ENCODE data around the gene CIAO2B.

GRCh38 chr16:66904846-66905632 lies 29.2 kb downstream of the CIAO2B start:
- TF ChIP-seq EZH2 (IDR thresholded peaks at IDR 0.05; ENCODE audit: low read depth, unreplicated experiment) (no peak), REST (IDR thresholded peaks at IDR 0.05; ENCODE audit: unreplicated experiment) (no peak), STAT1 (IDR thresholded peaks at IDR 0.05; ENCODE audit: unreplicated experiment) (no peak), CTCF (conservative IDR thresholded peaks at IDR 0.05; ENCODE audit: low read depth in 2 of 2) (no peak), POLR2AphosphoS5 (IDR thresholded peaks at IDR 0.05; ENCODE audit: low read depth) (no peak), EZH2phosphoT487 (IDR thresholded peaks at IDR 0.05; ENCODE audit: unreplicated experiment) (no peak), NANOG (IDR thresholded peaks at IDR 0.05; ENCODE audit: borderline replicate concordance) (no peak), ZNF331 (CRISPR knock-in tag; IDR thresholded peaks at IDR 0.05; ENCODE audit: low read depth) (no peak), CREB1 (CRISPR knock-in tag; IDR thresholded peaks at IDR 0.05; ENCODE audit: low read depth) (no peak), ZNF114 (CRISPR knock-in tag; IDR thresholded peaks at IDR 0.05) (no peak), ETS1 (IDR thresholded peaks at IDR 0.05) (no peak), ZNF462 (CRISPR knock-in tag; IDR thresholded peaks at IDR 0.05) (no peak), JUNB (IDR thresholded peaks at IDR 0.05; ENCODE audit: unreplicated experiment) (no peak)

Data from GM23338 (cell line).